CD4-positive, alpha-beta T cell (primary cell): ENCODE results near the gene ZNF516. TPM values are rescaled to one million over a fixed set of nuclear protein-coding genes. Genes with fewer than 3 reads are reported as not detected.
A peak's percentile ranks its signal among the peaks of the same experiment; 100 is the strongest.

Source experiments
- ATAC-seq: fragments of 200-7000 bp; cut with Tn5 transposase; one replicate; pipeline ENCODE4 v1.10.0; 2022; ENCODE audit warnings: mild to moderate bottlenecking; ENCODE audit not compliant: poor library complexity
- CTCF ChIA-PET: fragments of 350-600 bp; sonication (Branson Sonifier 250); formaldehyde crosslinking; loops from one replicate; lab custom pipeline; 2021; ENCODE audit warnings: antibody characterized with exemption, inconsistent platforms; lab: Charles Lee
- POLR2A ChIA-PET: fragments of 350-600 bp; sonication (Branson Sonifier 250); formaldehyde crosslinking; loops from one replicate; lab custom pipeline; 2021; ENCODE audit warnings: antibody characterized with exemption, inconsistent platforms; lab: Charles Lee
- DNase-seq, 14 experiments: peaks; one replicate each; pipeline ENCODE4 v3.0.0-alpha.2; 2013 to 2020; ENCODE audit warnings: mixed read lengths in 2 of 14
- H3K27ac ChIP-seq, 2 donors: one replicate each; pipeline versions ENCODE4 v1.5.1 to v1.7.0; 2013; ENCODE audit warnings: low read length in 2 of 2, low read depth in 1 of 2, mild to moderate bottlenecking in 1 of 2
- H3K27me3 ChIP-seq, 2 experiments: 1 replicate in 1 of 2; 2 replicates in 1 of 2; pipeline versions ENCODE4 v1.6.1 to v1.7.0; 2013; ENCODE audit warnings: low read length in 2 of 2, control low read depth in 1 of 2, mild to moderate bottlenecking in 1 of 2, moderate library complexity in 1 of 2; ENCODE audit not compliant: insufficient read depth in 2 of 2, control insufficient read depth in 1 of 2
- H3K36me3 ChIP-seq: one replicate; pipeline ENCODE4 v1.6.1; 2013; ENCODE audit warnings: low read length, control low read depth; ENCODE audit not compliant: insufficient read depth
- H3K4me1 ChIP-seq: one replicate; pipeline ENCODE4 v1.6.1; 2013; ENCODE audit warnings: low read length, control low read depth; ENCODE audit not compliant: insufficient read depth
- H3K4me3 ChIP-seq: one replicate; pipeline ENCODE4 v1.5.1; 2013; ENCODE audit warnings: mild to moderate bottlenecking, low read length, moderate library complexity
- H3K9me3 ChIP-seq, 2 experiments: 1 replicate in 1 of 2; 2 replicates in 1 of 2; pipeline versions ENCODE4 v1.6.1 to v1.7.0; 2013; ENCODE audit warnings: low read length in 2 of 2, mild to moderate bottlenecking in 2 of 2, control low read depth in 1 of 2, moderate library complexity in 1 of 2; ENCODE audit not compliant: control insufficient read depth in 1 of 2, insufficient read depth in 1 of 2
- H3K27ac Mint-ChIP-seq: one replicate; pipeline ENCODE4 v1.8.0; 2020; ENCODE audit warnings: mixed read lengths
- H3K27me3 Mint-ChIP-seq: one replicate; pipeline ENCODE4 v1.8.0; 2021; ENCODE audit warnings: mixed read lengths
- H3K36me3 Mint-ChIP-seq: one replicate; pipeline ENCODE4 v1.8.0; 2021; ENCODE audit warnings: low read depth, mixed read lengths
- H3K4me1 Mint-ChIP-seq: one replicate; pipeline ENCODE4 v1.8.0; 2021; ENCODE audit warnings: low read depth, mixed read lengths
- H3K4me3 Mint-ChIP-seq: one replicate; pipeline ENCODE4 v1.8.0; 2020; ENCODE audit warnings: mild to moderate bottlenecking, mixed read lengths
- H3K9me3 Mint-ChIP-seq: one replicate; pipeline ENCODE4 v1.8.0; 2020; ENCODE audit warnings: mixed read lengths
- CTCF ChIP-seq: fragments of 200-600 bp; IDR thresholded peaks from one replicate; pipeline ENCODE4 v1.8.0; 2022; ENCODE audit warnings: antibody characterized with exemption, mild to moderate bottlenecking
- intact Hi-C, 2 experiments: fragments of 100-400 bp; cut with DNase I in 1 of 2; cut with micrococcal nuclease in 1 of 2; formaldehyde crosslinking; loops; one replicate each; pipeline versions ENCODE4 v1.15.1 to v1.9.0; 2023 to 2025; cut with DNase I, micrococcal nuclease
- total RNA-seq, 174 experiments: library from RNA in 2 of 174; stranded (reverse) in 2 of 174; gene quantifications; one replicate each; pipeline ENCODE4 v1.2.3 and lab custom pipeline; 2021 to 2026

The ZNF516 gene
- total RNA-seq, 2 experiments from 2014 or later, result 22.4 to 29.3 TPM

GRCh38 chr18:76487782-76488181 lies 7.3 kb downstream of the ZNF516 start:
- H3K36me3 Mint-ChIP-seq, result peaks cover 13% of the 10 kb centered on the region
- ATAC-seq, result no peak
- no peak for TF ChIP-seq CTCF
- peaks cover 45% of the 10 kb centered on the region for H3K27me3 Mint-ChIP-seq
- intact Hi-C loops, result loop anchor here in 1 of 2 experiments (10.0 kb wide), 1 partner anchor 1993 kb away; the partner anchor contains the start of gene CNDP2
- H3K4me3 ChIP-seq, result no peak overlapping the region
- no peaks in the 10 kb centered on the region for H3K9me3 Mint-ChIP-seq
- POLR2A ChIA-PET, result no interaction called here
- no peaks in the 10 kb centered on the region for H3K36me3 ChIP-seq
- peaks cover 19% of the 10 kb centered on the region for H3K4me1 ChIP-seq
- H3K4me1 Mint-ChIP-seq, result peaks cover 44% of the 10 kb centered on the region
- H3K27ac ChIP-seq, result no peak overlapping the region
- H3K4me3 Mint-ChIP-seq, result no peak overlapping the region
- H3K9me3 ChIP-seq, result peaks cover 0 to 17% of the 10 kb centered on the region in 2 experiments
- CTCF ChIA-PET, result no interaction called here
- peak overlapping the region; percentile 22 for H3K27ac Mint-ChIP-seq
- H3K27me3 ChIP-seq, result peaks cover 0 to 15% of the 10 kb centered on the region in 2 experiments
- DNase-seq, result no peak

- no peaks in the 10 kb centered on the region for H3K36me3 ChIP-seq
- no peak overlapping the region for H3K4me3 Mint-ChIP-seq
- H3K4me3 ChIP-seq, result no peak overlapping the region
- no peak overlapping the region for H3K27ac ChIP-seq
- H3K27ac Mint-ChIP-seq, result no peak overlapping the region
- ChIA-PET CTCF (no interaction called here), POLR2A (no interaction called here)
- no peak for ATAC-seq
- H3K9me3 ChIP-seq, result peaks cover 0 to 13% of the 10 kb centered on the region in 2 experiments
- TF ChIP-seq CTCF, result no peak
- no peak for DNase-seq
- peaks cover 37% of the 10 kb centered on the region for H3K4me1 Mint-ChIP-seq
- peaks cover 38% of the 10 kb centered on the region for H3K27me3 Mint-ChIP-seq
- H3K4me1 ChIP-seq, result peaks cover 12% of the 10 kb centered on the region
- peaks cover 6% of the 10 kb centered on the region for H3K36me3 Mint-ChIP-seq
- intact Hi-C loops, result loop anchor here in 1 of 2 experiments (10.0 kb wide), 1 partner anchor 1992 kb away; the partner anchor contains the start of gene CNDP2
- peaks cover 0 to 10% of the 10 kb centered on the region in 2 experiments for H3K27me3 ChIP-seq
- no peaks in the 10 kb centered on the region for H3K9me3 Mint-ChIP-seq
Measured at GRCh38 chr18:76487070-76487469, 8.0 kb downstream of the ZNF516 start.

GRCh38 chr18:76486574-76486973 lies 8.5 kb downstream of the ZNF516 start:
- Mint-ChIP-seq H3K4me1 (peaks cover 36% of the 10 kb centered on the region), H3K9me3 (no peaks in the 10 kb centered on the region), H3K27ac (no peak overlapping the region), H3K27me3 (peaks cover 37% of the 10 kb centered on the region), H3K4me3 (no peak overlapping the region), H3K36me3 (peaks cover 5% of the 10 kb centered on the region)
- H3K4me3 ChIP-seq, result no peak overlapping the region
- peaks cover 7% of the 10 kb centered on the region for H3K4me1 ChIP-seq
- CTCF ChIA-PET, result no interaction called here
- peaks cover 0 to 5% of the 10 kb centered on the region in 2 experiments for H3K27me3 ChIP-seq
- ATAC-seq, result no peak
- H3K27ac ChIP-seq, result no peak overlapping the region
- no peak for DNase-seq
- intact Hi-C loops, result loop anchor here in 1 of 2 experiments (10.0 kb wide), 1 partner anchor 1992 kb away; the partner anchor contains the start of gene CNDP2
- POLR2A ChIA-PET, result no interaction called here
- peaks cover 0 to 8% of the 10 kb centered on the region in 2 experiments for H3K9me3 ChIP-seq
- TF ChIP-seq CTCF, result no peak
- no peaks in the 10 kb centered on the region for H3K36me3 ChIP-seq
